GM13977 (cell line): ENCODE results near the gene ZIC1.
A peak's percentile ranks its signal among the peaks of the same experiment; 100 is the strongest.

ENCODE experiments used
- DNase-seq: peaks from one replicate; pipeline ENCODE4 v3.0.0; 2012; ENCODE audit warnings: low spot score
- in situ Hi-C: fragments of 300-500 bp; cut with MboI; formaldehyde crosslinking; loops from one replicate; pipeline ENCODE4 v1.12.0; 2022; ENCODE audit warnings: low sequenced_read_pairs, low pct_unique_long_range_greater_than_20kb, mixed read lengths, inconsistent platforms; ENCODE audit not compliant: unreplicated experiment
- TF ChIP-seq, protein P1 (sequence below): IDR thresholded peaks from 2 replicates; pipeline ENCODE4 v1.5.1; 2012; ENCODE audit warnings: mild to moderate bottlenecking, control low read depth; ENCODE audit not compliant: insufficient read depth; ENCODE audit errors: extremely low read depth, missing control alignments

The ZIC1 gene

DNA sequence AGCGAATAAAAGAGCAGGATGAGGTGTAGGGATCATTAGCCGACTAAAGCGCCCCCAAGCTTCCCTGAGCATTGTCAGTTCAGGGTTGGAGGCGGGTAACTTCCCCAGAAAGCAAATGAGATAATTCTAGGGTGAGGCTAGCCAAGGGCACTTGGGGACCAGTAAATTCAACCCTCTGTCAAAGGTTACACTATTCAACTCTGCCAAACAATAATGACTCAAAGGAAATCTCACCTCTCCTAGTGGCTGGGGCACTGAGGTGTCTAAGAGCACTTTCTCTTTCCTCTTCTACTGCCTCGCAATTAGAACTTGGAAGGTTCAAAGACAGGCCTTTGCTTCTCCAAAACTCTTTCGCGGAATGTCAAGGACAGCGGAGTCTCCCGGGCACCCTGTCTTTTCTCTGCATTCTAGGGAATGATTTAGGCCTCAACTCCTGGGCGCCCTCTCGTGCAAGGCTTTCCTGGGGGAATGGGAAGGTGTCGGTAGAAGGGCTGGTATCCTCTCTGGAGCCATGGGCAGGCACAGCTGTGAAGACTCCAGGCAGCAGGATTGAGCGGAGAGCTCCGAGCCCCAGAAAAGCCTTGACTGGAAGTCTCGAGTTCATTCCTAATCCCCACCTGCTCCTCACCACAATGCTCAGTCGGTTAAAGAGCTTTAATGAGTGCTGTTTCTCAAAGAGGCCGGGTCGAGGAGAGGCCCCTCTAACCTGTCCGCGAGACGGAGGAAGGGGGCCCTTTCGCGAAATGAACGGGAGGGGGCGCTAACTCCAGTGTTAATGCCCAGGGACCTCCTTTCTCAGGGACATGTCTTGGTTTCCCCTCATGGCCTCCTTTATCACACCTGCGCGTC lies 24.7 kb upstream of the ZIC1 start:
- no peak for DNase-seq
- in situ Hi-C loops, result no loop called here
- TF ChIP-seq, protein P1, sequence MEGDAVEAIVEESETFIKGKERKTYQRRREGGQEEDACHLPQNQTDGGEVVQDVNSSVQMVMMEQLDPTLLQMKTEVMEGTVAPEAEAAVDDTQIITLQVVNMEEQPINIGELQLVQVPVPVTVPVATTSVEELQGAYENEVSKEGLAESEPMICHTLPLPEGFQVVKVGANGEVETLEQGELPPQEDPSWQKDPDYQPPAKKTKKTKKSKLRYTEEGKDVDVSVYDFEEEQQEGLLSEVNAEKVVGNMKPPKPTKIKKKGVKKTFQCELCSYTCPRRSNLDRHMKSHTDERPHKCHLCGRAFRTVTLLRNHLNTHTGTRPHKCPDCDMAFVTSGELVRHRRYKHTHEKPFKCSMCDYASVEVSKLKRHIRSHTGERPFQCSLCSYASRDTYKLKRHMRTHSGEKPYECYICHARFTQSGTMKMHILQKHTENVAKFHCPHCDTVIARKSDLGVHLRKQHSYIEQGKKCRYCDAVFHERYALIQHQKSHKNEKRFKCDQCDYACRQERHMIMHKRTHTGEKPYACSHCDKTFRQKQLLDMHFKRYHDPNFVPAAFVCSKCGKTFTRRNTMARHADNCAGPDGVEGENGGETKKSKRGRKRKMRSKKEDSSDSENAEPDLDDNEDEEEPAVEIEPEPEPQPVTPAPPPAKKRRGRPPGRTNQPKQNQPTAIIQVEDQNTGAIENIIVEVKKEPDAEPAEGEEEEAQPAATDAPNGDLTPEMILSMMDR, result peak; percentile 23

DNA sequence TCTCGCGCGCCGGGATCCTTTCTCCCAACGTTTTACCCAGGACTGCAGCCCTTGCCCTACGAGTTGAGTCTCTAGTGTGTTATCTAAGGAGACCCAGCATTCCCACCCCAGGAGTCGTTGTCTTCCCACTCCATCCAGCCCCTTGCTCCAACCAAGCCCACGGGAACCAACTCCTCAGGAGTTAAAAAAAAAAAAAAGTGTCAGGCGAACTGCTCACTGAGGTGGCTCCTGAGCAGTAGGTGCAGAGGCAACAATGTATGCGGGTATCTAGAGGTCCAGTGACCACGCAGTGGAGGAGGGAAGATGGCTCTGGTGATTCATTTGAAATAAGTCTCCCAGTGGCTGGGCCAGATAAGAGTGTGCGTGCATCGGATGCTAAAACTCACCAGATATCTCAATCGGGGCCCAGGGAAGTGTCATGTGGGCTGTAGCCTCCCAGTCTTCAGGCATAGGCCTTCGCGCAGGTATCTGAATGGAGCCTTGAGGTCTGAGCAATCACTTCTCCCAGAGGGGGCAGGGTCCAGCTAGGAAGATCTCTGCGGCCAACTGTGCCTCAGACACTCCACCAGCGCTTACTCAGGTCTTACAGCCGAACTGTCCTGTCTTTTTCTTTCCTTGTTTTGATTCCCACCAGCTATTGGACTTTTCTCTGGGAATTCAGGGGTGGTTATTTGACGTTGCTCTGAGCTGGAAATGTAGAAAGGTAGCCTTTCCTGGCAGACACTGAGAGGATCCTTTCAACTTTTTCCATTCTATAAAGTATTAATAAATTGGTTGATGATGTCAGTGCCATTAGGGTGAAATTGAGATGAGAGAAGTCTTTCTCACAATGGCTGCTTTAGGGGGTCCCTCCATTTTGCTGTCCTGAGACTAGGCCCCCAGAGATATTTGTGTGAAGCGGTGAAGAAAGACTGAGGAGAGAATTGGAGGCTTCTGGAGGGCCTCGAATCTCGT lies 23.8 kb upstream of the ZIC1 start:
- TF ChIP-seq, protein P1, result no peak
- DNase-seq, result no peak
- in situ Hi-C loops, result no loop called here

DNA sequence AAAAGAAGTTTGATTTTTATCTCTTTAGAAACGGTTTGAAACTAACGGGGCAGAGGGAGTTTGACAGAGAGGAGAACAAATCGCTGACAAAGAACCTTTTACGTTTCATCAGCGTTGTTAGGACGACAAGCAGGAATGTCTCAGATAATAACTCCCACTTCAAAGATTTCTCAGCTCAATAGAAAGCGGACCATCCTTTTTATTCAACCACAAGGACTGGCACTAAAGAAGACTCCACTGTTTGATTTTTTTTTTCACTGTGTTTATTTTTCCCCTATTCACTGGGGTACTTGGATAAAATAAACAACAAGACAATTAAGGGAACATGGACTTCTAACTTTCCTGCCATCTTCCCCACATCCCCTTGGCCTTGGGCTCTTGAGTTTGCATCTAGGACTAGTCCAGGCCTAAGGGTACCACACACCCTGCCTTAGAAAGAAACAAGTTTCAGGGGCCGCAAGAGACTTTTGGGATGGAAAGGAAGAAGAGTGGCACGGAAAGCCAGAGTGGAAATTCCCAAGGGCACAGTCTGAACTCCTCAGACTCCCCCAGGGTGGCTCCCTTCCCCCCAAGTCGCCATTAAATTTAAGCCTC lies 21.8 kb upstream of the ZIC1 start:
- in situ Hi-C loops, result no loop called here
- TF ChIP-seq, protein P1, result no peak
- DNase-seq, result no peak

DNA sequence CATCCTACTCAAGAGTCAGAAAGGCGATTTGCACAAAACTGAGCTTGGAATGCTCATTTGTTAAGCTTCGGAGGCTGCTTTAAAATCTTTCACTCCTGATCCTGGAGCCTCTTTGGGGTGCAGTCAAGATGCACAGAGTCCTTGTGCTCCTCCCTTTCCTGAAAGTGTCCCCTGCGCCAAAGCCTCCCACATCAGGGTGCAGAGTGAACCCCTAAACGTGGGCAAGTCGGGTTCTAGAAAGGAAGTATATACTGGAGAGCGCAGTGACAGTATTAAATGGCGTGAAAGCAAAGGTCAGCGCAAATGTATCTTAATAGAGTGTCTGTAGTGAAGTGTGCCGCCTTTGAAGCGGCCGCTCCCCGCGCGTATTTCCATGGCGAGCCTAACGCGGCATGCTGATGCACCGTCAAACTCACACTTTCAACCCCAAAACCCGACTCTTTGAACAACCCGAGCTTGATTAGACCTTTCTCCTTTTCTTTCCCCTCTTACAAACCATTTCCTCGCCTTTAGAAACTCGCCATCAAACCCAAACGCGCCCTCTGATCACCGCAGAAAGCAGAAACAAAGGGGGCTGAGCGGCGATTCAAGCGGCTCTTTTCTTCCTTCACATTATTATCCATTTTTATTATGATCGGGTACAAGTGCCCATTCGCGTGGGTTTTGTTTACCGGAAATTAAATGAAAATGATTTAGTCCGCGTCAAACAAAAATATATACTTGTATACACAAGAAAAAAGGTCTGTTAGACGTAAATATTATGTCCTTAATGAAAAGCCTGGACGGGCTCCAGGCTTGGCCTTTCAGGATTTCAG lies 21.1 kb upstream of the ZIC1 start:
- in situ Hi-C loops, result no loop called here
- DNase-seq, result no peak
- TF ChIP-seq, protein P1, result no peak

DNA sequence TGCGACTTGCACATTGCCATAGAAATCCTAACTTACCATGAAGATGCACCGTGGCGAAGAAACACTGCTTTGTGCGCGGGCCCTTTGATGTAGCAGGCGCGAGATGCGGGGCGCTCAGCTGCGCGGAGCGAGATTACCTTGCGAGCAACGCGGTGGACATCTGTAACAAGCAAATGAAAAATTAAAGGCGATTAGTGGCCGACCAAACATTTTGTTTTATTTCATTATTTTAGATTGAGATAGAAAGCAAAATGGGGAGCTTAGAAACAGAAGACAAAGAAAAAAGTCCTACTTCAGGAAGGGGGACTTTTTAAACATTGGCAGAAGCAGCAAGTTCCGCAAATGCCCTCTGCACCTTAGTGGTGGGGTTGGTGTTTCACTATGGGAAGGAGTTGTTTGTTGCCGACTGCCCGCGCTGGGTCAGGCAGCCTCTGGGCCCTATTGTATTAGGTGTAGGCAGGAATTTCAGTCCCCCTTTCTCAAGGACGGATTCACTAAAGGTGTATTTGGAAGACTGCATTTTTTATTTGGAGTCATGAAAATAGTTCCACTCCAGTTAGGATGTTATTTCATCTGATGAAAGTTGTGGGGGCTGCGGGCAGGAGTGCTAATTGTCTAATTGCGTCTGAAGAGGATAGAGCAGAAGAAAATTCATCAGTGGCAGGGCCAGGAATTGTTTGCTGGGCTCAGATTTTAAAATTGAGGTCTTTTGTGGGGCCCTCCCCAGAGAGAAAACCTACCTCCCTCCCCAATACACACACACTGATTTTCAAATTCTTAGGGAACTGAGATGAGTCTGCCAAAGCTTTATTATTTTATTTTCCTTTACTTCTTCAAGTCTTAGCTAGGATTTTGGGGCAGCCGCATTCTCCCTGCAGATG lies 20.2 kb upstream of the ZIC1 start:
- in situ Hi-C loops, result no loop called here
- TF ChIP-seq, protein P1, result no peak
- no peak for DNase-seq
